ENCODE results near the gene RFTN1. TPM values are rescaled to one million over a fixed set of nuclear protein-coding genes. Genes with fewer than 3 reads are reported as not detected.

The RFTN1 gene
- total and polyA plus RNA-seq, 9 of the 15 experiments (the other 6 are each of a cell fraction or from before 2014, with no cell fraction given): 0.08 to 0.51 (median 0.11) TPM; not detected in 6

GRCh38 chr3:16426029-16426400, 87.5 kb downstream of the RFTN1 start:
- ATAC-seq: no peak
- no peaks in the 10 kb centered on the region for H3K4me1 ChIP-seq (replicated peaks in 1 of 2; ENCODE audit: control insufficient read depth in 2 of 2, insufficient read depth in 2 of 2, low read length in 2 of 2)
- no TSS peak for BruUV-seq (replicated peaks)
- in situ Hi-C loops (cut with MboI): no loop called here
- H3K9me1 ChIP-seq (ENCODE audit: control insufficient read depth, insufficient read depth, low read length): no peaks in the 10 kb centered on the region
- H3K79me2 ChIP-seq (ENCODE audit: control insufficient read depth, insufficient read depth, low read length): no peaks in the 10 kb centered on the region
- intact Hi-C loops (cut with micrococcal nuclease): no loop called here
- DNase-seq (ENCODE audit: extremely low read depth in 1 of 4, low spot score in 3 of 4): no peak
- no peaks in the 10 kb centered on the region for H4K20me1 ChIP-seq (replicated peaks; ENCODE audit: control insufficient read depth, insufficient read depth, low read length)
- no peaks in the 10 kb centered on the region for H3K36me3 ChIP-seq (ENCODE audit: control insufficient read depth, insufficient read depth, low read length)
- ChIA-PET CTCF (ENCODE audit: low intra/inter-chr PET ratio) (no interaction called here), POLR2A (interaction anchor here (0.6 kb wide), 1 partner anchor 1160 kb away, joined by 3 read pairs; no protein-coding TSS in a partner anchor)
- 3% methylated on average over 13 of the region's 13 CpGs for WGBS (ENCODE audit: insufficient coverage, low coverage, missing lambda C conversion rate)
- H3K4me3 ChIP-seq: no peak overlapping the region
- FAIRE-seq: no peak
- H3K9me3 ChIP-seq (replicated peaks; ENCODE audit: control insufficient read depth, insufficient read depth, low read depth, low read length): no peaks in the 10 kb centered on the region
- no peak overlapping the region for H2AFZ ChIP-seq (ENCODE audit: low read depth, low read length)
- no peak overlapping the region for H3K4me2 ChIP-seq (ENCODE audit: insufficient read depth, low read length)
- H3K27ac ChIP-seq (ENCODE audit: extremely low read depth, low read depth, low read length): no peak overlapping the region
- no peak overlapping the region for H3K9ac ChIP-seq (ENCODE audit: insufficient read depth in 1 of 2, low read depth in 2 of 2, low read length in 2 of 2)
- peaks cover 15 to 24% of the 10 kb centered on the region in 2 experiments for H3K27me3 ChIP-seq (ENCODE audit: control insufficient read depth in 2 of 2, insufficient read depth in 2 of 2, low read length in 2 of 2)
- no peak for TF ChIP-seq MCM2 (IDR thresholded peaks at IDR 0.05; ENCODE audit: low read depth)
- no peak for TF ChIP-seq ZNF277 (CRISPR knock-in tag; IDR thresholded peaks at IDR 0.05; ENCODE audit: borderline replicate concordance)
- TF ChIP-seq NFIC (IDR thresholded peaks at IDR 0.05): no peak
- TF ChIP-seq CCAR2 (IDR thresholded peaks at IDR 0.05; ENCODE audit: low read depth, low read length): no peak
- TF ChIP-seq ZEB2 (IDR thresholded peaks at IDR 0.05): no peak
- no peak for TF ChIP-seq PURB (CRISPR knock-in tag; IDR thresholded peaks at IDR 0.05; ENCODE audit: low read depth)
- TF ChIP-seq HNRNPUL1 (IDR thresholded peaks at IDR 0.05; ENCODE audit: low read length): no peak
- TF ChIP-seq GTF2F1 (IDR thresholded peaks at IDR 0.05; ENCODE audit: low read depth, low read length): no peak
- TF ChIP-seq BMI1 (IDR thresholded peaks at IDR 0.05; ENCODE audit: low read length): no peak
- no peak for TF ChIP-seq THRB (CRISPR knock-in tag; conservative IDR thresholded peaks at IDR 0.05)
- TF ChIP-seq ATF4 (CRISPR knock-in tag; IDR thresholded peaks at IDR 0.05): no peak
- no peak for TF ChIP-seq CGGBP1 (CRISPR knock-in tag; IDR thresholded peaks at IDR 0.05)
- no peak for TF ChIP-seq E2F1 (CRISPR knock-in tag; IDR thresholded peaks at IDR 0.05)
- TF ChIP-seq TRIM24 (IDR thresholded peaks at IDR 0.05): no peak
- no peak for TF ChIP-seq DACH1 (IDR thresholded peaks at IDR 0.05; ENCODE audit: partially characterized antibody)
- TF ChIP-seq POLR2A (conservative IDR thresholded peaks at IDR 0.05): no peak
- TF ChIP-seq RAD21 (CRISPR knock-in tag; conservative IDR thresholded peaks at IDR 0.05 in 1 of 2, IDR thresholded peaks at IDR 0.05 in 1 of 2): no peak
- no peak for TF ChIP-seq COPS2 (conservative IDR thresholded peaks at IDR 0.05)
- no peak for TF ChIP-seq RFX7 (CRISPR knock-in tag; IDR thresholded peaks at IDR 0.05)
- no peak for TF ChIP-seq SREBF1 (IDR thresholded peaks at IDR 0.05; ENCODE audit: borderline replicate concordance, low read depth, low read length)
